Cardiac fibroblast (primary cell): ENCODE data around the gene FRMD4A.

Source experiments
- DNase-seq, 2 donors: peaks; one replicate each; pipeline versions ENCODE4 v3.0.0 to v3.0.0-alpha.2; 2010; ENCODE audit warnings: low read depth in 2 of 2
- H3K4me3 ChIP-seq, 2 donors: replicated peaks in 1 of 2; 1 replicate in 1 of 2; 2 replicates in 1 of 2; pipeline ENCODE4 v1.5.1; 2011; ENCODE audit warnings: low read depth in 2 of 2, low read length in 2 of 2, mild to moderate bottlenecking in 2 of 2, moderate library complexity in 1 of 2
- TF ChIP-seq, protein P1 (sequence below): IDR thresholded peaks from one replicate; pipeline ENCODE4 v1.5.1; 2011; ENCODE audit warnings: low read depth, mild to moderate bottlenecking, low read length, inconsistent platforms

Gene FRMD4A

GRCh38 chr10:14124941-14125340 lies 205.8 kb downstream of the FRMD4A start:
- H3K4me3 ChIP-seq = no peak overlapping the region
- no peak for DNase-seq

GRCh38 chr10:14123139-14123538 lies 207.6 kb downstream of the FRMD4A start:
- TF ChIP-seq, protein P1, sequence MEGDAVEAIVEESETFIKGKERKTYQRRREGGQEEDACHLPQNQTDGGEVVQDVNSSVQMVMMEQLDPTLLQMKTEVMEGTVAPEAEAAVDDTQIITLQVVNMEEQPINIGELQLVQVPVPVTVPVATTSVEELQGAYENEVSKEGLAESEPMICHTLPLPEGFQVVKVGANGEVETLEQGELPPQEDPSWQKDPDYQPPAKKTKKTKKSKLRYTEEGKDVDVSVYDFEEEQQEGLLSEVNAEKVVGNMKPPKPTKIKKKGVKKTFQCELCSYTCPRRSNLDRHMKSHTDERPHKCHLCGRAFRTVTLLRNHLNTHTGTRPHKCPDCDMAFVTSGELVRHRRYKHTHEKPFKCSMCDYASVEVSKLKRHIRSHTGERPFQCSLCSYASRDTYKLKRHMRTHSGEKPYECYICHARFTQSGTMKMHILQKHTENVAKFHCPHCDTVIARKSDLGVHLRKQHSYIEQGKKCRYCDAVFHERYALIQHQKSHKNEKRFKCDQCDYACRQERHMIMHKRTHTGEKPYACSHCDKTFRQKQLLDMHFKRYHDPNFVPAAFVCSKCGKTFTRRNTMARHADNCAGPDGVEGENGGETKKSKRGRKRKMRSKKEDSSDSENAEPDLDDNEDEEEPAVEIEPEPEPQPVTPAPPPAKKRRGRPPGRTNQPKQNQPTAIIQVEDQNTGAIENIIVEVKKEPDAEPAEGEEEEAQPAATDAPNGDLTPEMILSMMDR = no peak
- no peak for DNase-seq
- H3K4me3 ChIP-seq = no peak overlapping the region

More at GRCh38 chr10:14124941-14125340, 205.8 kb downstream of the FRMD4A start:
- TF ChIP-seq, protein P1 = no peak

DNA sequence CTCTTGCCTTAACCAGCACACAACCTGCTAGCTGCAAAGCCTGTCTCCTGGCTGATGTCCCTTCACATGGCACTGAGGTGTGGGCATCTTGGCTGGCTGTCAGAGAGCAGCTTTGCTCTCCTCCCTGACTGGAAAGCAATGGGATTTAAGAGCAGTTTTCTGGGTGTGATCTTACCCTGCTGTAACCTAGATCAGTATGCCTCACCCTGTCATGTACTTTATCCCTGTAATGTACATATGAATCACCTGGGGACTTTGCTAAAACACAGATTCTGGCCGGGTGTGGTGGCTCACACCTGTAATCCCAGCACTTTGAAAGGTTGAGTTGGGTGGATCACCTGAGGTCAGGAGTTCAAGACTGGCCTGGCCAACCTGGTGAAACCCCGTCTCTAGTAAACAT lies 209.9 kb downstream of the FRMD4A start:
- H3K4me3 ChIP-seq = no peak overlapping the region
- TF ChIP-seq, protein P1 = no peak
- DNase-seq = no peak

GRCh38 chr10:14118953-14119352 lies 211.8 kb downstream of the FRMD4A start:
- no peak for DNase-seq
- TF ChIP-seq, protein P1 = no peak
- H3K4me3 ChIP-seq = no peak overlapping the region

DNA sequence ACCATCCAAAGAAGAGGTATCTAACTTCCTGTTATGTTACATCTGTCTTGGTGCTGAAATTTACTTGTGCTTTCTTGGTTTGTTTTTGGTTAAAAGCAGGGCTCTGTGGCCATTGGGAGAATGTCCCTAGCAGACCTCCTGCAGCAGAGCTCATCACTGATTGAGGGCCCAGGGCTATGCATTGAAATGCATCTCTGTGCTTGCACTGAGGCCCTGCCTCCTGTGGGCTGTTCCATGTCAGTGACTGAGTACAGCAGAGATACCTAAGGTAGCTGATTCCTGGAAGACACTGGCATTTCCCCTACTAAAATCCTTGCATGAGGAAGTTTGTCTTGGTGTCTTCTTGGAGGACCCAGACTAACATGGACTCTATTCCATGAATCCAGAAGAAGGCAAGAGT lies 213.9 kb downstream of the FRMD4A start:
- no peak overlapping the region for H3K4me3 ChIP-seq
- DNase-seq = no peak
- TF ChIP-seq, protein P1 = no peak

DNA sequence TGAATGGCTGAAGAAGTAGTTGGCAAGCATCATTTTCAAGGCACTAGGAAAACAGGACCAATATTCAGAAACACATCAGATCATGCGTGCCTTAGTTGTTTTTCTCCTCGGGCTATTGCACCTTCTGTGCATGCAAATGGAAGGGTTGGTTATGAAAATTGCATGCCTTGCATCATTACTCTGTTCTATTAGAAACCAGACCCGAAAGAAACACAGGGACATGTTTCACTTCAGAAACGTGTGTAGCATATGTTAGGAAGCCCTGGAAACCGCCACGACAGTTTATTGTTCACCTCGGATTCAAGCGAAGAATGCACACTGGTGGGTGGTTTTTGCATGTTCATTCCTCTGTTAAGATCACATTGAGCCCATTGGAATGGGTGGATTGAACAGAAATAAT lies 214.7 kb downstream of the FRMD4A start:
- DNase-seq = no peak
- TF ChIP-seq, protein P1 = no peak

GRCh38 chr10:14114791-14115190 lies 215.9 kb downstream of the FRMD4A start:
- TF ChIP-seq, protein P1 = no peak
- no peak for DNase-seq
- no peak overlapping the region for H3K4me3 ChIP-seq

More for the DNA sequence above, 214.7 kb downstream of the FRMD4A start:
- H3K4me3 ChIP-seq = no peak overlapping the region
